Erythroblast (primary cell): Measurements from ENCODE around the gene RNF217.

Experiments used
- DNase-seq, 2 experiments: peaks; one replicate each; lab custom pipeline; 2025; lab: John Stamatoyannopoulos, UW
- GATA1 ChIP-seq: IDR thresholded peaks from 2 replicates; pipeline ENCODE4 v1.6.1; 2011; ENCODE audit warnings: low read depth, mild to moderate bottlenecking, control low read depth, low read length, moderate library complexity
- POLR2A ChIP-seq: IDR thresholded peaks from 2 replicates; pipeline ENCODE4 v1.6.1; 2011; ENCODE audit warnings: mild to moderate bottlenecking, low read length

Gene RNF217

GRCh38 chr6:125082908-125083683, 120.9 kb downstream of the RNF217 start:
- TF ChIP-seq POLR2A (no peak), GATA1 (no peak)
- DNase-seq, result peak; percentile 75 to 88

- DNase-seq, result no peak
- TF ChIP-seq POLR2A, result no peak
- no peak for TF ChIP-seq GATA1
Measured at GRCh38 chr6:125083684-125083990, 121.4 kb downstream of the RNF217 start.

GRCh38 chr6:125086716-125087115, 124.5 kb downstream of the RNF217 start:
- TF ChIP-seq GATA1, result no peak
- no peak for TF ChIP-seq POLR2A

GRCh38 chr6:125088963-125089362, 126.7 kb downstream of the RNF217 start:
- no peak for DNase-seq
- TF ChIP-seq POLR2A (no peak), GATA1 (no peak)

More at GRCh38 chr6:125086716-125087115, 124.5 kb downstream of the RNF217 start:
- DNase-seq, result peak in 1 of 2 experiments; percentile 2

- no peak for TF ChIP-seq GATA1
- no peak for TF ChIP-seq POLR2A
- DNase-seq, result no peak
Measured at GRCh38 chr6:125094563-125094962, 132.3 kb downstream of the RNF217 start.

- no peak for DNase-seq
- TF ChIP-seq GATA1, result no peak
- TF ChIP-seq POLR2A, result no peak
Measured at GRCh38 chr6:125095580-125096301, 133.5 kb downstream of the RNF217 start.

GRCh38 chr6:125097186-125097585, 134.9 kb downstream of the RNF217 start:
- TF ChIP-seq POLR2A (no peak), GATA1 (no peak)
- DNase-seq, result no peak

- no peak for DNase-seq
- no peak for TF ChIP-seq GATA1
- no peak for TF ChIP-seq POLR2A
Measured at GRCh38 chr6:125098253-125098652, 136.0 kb downstream of the RNF217 start.

- peak; percentile 59 to 64 for DNase-seq
- TF ChIP-seq GATA1 (no peak), POLR2A (no peak)
Measured at GRCh38 chr6:125099211-125100073, 137.2 kb downstream of the RNF217 start.

- no peak for DNase-seq
- TF ChIP-seq GATA1 (no peak), POLR2A (no peak)
Measured at GRCh38 chr6:125100074-125100652, 137.9 kb downstream of the RNF217 start.

GRCh38 chr6:125101128-125101527, 138.9 kb downstream of the RNF217 start:
- TF ChIP-seq POLR2A, result no peak
- DNase-seq, result no peak

GRCh38 chr6:125101631-125102030, 139.4 kb downstream of the RNF217 start:
- DNase-seq, result peak; percentile 4 to 38
- no peak for TF ChIP-seq GATA1
- no peak for TF ChIP-seq POLR2A

- DNase-seq, result no peak
- TF ChIP-seq GATA1 (no peak), POLR2A (no peak)
Measured at GRCh38 chr6:125102411-125102810, 140.2 kb downstream of the RNF217 start.
